ENCODE measurements around the gene ZNF423. TPM values are rescaled to one million over a fixed set of nuclear protein-coding genes. Genes with fewer than 3 reads are reported as not detected.
"Not testable (repeated sequence)": the region's sequence is repeated elsewhere in the genome, so short reads cannot be mapped to it uniquely, and the experiment has no call there.

Gene ZNF423
- total and polyA plus RNA-seq, 5 donors: 5.5 to 22.2 (median 14.4) TPM

DNA sequence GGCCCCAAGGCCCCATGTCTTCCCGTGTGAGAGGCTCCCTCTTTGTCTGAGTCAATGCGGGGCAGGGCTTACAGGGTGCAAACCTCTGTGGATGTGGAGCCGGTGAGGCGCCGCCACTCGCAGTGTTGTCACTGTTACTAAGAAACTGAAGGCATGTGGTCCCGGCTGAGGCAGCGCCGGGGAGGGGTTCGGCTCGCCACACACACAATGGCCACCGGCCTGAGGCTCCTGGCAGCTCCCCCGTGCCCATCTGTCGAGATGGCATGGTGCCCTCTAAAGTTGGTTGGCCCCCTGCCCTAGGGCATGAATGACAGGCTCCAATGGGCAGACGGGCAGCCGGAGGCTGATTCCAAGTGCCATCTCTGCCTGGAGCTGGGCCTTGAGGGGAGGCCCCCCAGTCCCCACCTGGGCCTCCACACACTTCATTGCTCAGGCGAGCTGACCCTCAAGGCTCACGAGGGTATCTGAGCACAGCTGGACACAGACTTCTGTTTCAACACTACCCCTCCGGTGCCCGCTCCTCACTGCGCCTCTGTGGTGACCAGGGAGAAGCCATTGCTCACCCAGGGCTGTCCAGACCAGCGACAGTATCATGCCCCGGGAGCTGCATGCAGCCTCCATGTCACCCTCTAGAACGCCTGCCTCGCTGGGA, 345.1 kb downstream of the ZNF423 start:
- Histone ChIP-seq H3K4me3 (ENCODE audit: low read length) (no peak overlapping the region), H3K27ac (ENCODE audit: low read length) (no peak overlapping the region), H3K27me3 (ENCODE audit: control insufficient read depth, insufficient read depth) (no peaks in the 10 kb centered on the region), H3K4me1 (ENCODE audit: control insufficient read depth, insufficient read depth, low read length) (no peaks in the 10 kb centered on the region), H3K9me3 (ENCODE audit: control insufficient read depth, low read length) (no peaks in the 10 kb centered on the region)
- DNase-seq: peak in 1 of 3 donors; percentile 32
- ATAC-seq: no peak
- 89% methylated on average over 25 of the region's 25 CpGs for WGBS
- intact Hi-C loops (cut with DNase I): no loop called here

DNA sequence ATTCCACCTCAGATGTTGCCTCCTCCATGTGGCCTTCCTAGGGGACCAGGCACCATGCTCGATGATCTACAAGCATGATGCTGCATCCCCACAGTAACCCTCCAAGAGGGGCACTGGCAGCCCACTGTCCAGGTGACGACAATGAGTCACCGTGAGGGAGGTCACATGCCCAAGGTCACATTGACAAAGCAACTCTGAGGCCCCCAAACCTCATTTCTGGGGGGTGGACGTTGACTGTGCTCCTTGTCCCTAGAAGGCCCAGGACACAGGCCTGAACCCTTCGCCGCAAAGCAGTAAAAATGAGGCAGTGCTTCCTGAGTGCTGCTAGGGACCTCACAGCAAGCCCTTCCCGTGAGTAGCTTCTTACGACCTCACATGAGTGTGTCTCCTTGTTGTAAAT, 345.8 kb downstream of the ZNF423 start:
- ATAC-seq (no peak), DNase-seq (peak in 1 of 3 donors; percentile 3)
- H3K27ac ChIP-seq (ENCODE audit: low read length): no peak overlapping the region

DNA sequence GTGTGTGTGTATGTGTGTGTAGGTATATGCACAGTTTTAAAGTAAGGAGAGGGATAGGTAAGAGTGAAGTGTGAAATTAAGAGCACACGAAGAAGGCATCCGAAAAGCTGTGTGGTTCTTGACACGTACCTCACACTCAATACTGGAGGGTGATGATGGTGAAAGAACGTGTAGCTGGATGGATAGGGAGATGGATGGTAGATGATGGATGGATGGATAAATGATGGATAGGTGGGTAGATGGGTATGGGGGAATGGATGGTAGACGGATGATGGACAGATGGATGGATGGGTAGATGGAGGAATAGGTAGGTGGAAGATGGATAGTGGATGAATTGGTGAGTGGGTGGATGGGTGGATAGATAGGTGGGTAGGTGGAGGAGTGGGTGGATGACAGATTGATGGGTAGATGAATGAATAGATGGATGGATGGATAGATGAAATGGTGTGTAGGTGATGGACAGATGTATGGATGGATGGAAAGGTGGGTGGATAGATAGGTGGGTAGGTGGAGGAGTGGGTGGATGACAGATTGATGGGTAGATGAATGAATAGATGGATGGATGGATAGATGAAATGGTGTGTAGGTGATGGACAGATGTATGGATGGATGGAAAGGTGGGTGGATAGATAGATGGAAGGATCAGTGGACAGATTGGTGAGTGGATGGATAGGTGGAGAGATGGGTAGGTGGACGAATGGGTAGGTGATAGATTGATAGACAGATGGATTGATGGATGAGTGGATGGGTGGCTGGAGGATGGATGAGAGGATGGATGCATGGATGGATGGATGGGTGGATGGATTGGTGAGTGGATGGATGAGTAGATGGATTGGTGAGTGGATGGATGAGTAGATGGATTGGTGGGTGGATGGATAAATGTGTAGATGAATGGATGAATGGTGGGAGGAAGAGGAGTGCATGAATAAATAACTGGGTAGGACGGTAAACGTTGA, 349.6 kb downstream of the ZNF423 start:
- WGBS: 73% methylated on average over 8 of the region's 8 CpGs
- H3K4me1 ChIP-seq (ENCODE audit: control insufficient read depth, insufficient read depth, low read length); H3K9me3 ChIP-seq (ENCODE audit: control insufficient read depth, low read length); DNase-seq; intact Hi-C loops (cut with DNase I); ATAC-seq; H3K4me3 ChIP-seq (ENCODE audit: low read length); H3K27me3 ChIP-seq (ENCODE audit: control insufficient read depth, insufficient read depth); H3K27ac ChIP-seq (ENCODE audit: low read length): not testable (repeated sequence)

More for the DNA sequence above, 345.8 kb downstream of the ZNF423 start:
- H3K4me3 ChIP-seq (ENCODE audit: low read length): no peak overlapping the region
- 93% methylated on average over 8 of the region's 8 CpGs for WGBS
- H3K27me3 ChIP-seq (ENCODE audit: control insufficient read depth, insufficient read depth): no peaks in the 10 kb centered on the region
- H3K9me3 ChIP-seq (ENCODE audit: control insufficient read depth, low read length): no peaks in the 10 kb centered on the region
- H3K4me1 ChIP-seq (ENCODE audit: control insufficient read depth, insufficient read depth, low read length): no peaks in the 10 kb centered on the region
- intact Hi-C loops (cut with DNase I): no loop called here

DNA sequence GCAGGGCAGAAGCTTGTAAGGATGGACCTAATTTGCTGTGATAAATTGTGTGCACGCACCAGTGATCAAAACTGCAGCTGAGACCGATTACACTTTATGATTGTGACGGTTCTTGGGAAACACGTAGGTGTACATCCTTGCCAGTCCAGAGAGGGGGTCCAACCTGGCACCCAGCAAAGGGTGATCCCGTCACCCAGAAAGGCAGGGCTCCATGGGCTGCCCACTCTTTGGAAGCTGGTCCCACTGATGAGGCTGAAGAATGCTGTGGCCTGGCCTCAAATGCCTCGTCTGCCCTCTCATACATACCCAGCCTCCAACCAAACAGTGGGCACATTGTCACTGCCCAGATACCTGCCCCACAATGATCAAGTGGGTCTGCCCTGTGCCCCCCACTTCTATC, 350.4 kb downstream of the ZNF423 start:
- Histone ChIP-seq H3K4me1 (ENCODE audit: control insufficient read depth, insufficient read depth, low read length) (no peaks in the 10 kb centered on the region), H3K27me3 (ENCODE audit: control insufficient read depth, insufficient read depth) (no peaks in the 10 kb centered on the region), H3K9me3 (ENCODE audit: control insufficient read depth, low read length) (no peaks in the 10 kb centered on the region), H3K27ac (ENCODE audit: low read length) (no peak overlapping the region), H3K4me3 (ENCODE audit: low read length) (no peak overlapping the region)
- ATAC-seq (no peak), DNase-seq (no peak)
- intact Hi-C loops (cut with DNase I): no loop called here
- 86% methylated on average over 6 of the region's 6 CpGs for WGBS

DNA sequence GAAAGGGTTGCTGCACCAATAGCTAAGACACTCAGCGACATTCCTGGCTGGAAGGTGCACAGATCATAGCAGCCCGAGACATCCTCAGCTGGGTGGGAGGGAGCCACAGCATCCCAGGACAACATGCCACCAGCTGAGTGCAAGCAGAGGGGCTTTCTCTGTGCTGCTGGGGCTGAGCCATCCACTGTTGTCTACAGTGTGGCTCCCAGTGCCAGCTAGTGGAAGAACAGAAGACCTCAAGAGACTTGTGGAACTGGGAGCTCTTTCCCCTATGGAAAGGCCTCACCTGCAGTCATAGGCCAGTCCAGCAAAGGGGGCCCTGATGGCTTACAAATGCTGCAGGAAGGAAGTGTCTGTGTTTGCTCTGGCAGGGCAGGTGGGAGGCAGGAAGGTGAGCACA, 351.3 kb downstream of the ZNF423 start:
- 94% methylated on average over 2 of the region's 2 CpGs for WGBS
- Histone ChIP-seq H3K4me1 (ENCODE audit: control insufficient read depth, insufficient read depth, low read length) (no peaks in the 10 kb centered on the region), H3K27me3 (ENCODE audit: control insufficient read depth, insufficient read depth) (no peaks in the 10 kb centered on the region), H3K9me3 (ENCODE audit: control insufficient read depth, low read length) (no peaks in the 10 kb centered on the region), H3K4me3 (ENCODE audit: low read length) (no peak overlapping the region), H3K27ac (ENCODE audit: low read length) (no peak overlapping the region)
- intact Hi-C loops (cut with DNase I): no loop called here
- no peak for DNase-seq
- ATAC-seq: no peak

DNA sequence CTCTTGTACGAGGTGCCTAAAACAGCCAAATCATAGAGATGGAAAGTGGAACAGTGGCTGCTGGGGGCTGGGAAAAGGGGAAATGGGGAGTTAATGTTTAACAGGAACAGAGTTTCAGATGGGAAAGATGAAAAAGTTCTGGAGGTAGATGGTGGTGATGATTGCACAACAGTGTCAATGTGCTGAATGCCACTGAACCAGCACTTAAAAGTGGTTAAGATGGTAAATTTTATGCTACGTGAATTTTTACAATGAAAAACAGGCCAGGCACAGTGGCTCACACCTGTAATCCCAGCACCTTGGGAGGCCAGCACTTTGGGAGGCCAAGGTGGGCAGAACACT, 351.9 kb downstream of the ZNF423 start:
- no peaks in the 10 kb centered on the region for H3K27me3 ChIP-seq (ENCODE audit: control insufficient read depth, insufficient read depth)
- intact Hi-C loops (cut with DNase I): no loop called here
- ATAC-seq (no peak), DNase-seq (no peak)
- WGBS: 84% methylated on average over 2 of the region's 2 CpGs
- H3K4me3 ChIP-seq (ENCODE audit: low read length): no peak overlapping the region
- H3K27ac ChIP-seq (ENCODE audit: low read length): no peak overlapping the region
- H3K4me1 ChIP-seq (ENCODE audit: control insufficient read depth, insufficient read depth, low read length): no peaks in the 10 kb centered on the region
- no peaks in the 10 kb centered on the region for H3K9me3 ChIP-seq (ENCODE audit: control insufficient read depth, low read length)

DNA sequence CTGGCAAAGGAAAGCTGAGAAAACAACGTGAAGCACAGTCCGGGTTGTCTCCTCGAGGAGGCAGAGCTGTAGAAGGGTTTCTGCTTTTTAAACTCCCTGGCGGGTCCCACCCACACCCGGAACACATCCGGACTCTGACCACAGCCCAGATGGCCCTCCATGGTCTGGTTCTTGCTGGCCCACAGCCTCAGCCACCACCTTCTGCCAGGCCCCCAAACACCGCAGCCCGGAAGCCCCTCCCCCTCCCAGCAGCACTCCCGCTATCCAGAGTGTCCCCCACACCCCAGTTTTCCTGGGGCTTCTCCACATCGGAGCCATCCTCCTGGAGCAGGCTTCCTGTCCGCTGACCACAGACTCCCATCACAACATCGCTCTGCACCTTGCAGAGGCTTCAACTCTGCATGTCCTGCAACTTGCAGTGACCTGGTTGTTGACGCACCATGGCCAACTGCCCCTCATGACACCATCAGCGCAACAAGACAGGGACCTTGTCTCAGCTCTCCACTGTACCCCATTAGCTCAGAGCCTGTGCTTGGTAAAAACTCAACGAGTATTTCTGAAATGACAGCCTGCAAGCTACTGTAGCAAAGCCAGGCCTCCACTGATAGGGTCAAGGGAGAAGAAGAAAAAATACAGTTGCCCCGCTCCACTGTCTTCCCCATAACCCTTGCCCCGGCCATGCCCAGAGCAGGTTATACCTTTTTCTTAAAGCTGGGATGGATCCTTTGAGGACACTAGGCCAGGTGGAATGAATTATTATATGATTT, 352.5 kb downstream of the ZNF423 start:
- Histone ChIP-seq H3K4me1 (ENCODE audit: control insufficient read depth, insufficient read depth, low read length) (no peaks in the 10 kb centered on the region), H3K4me3 (ENCODE audit: low read length) (no peak overlapping the region), H3K9me3 (ENCODE audit: control insufficient read depth, low read length) (no peaks in the 10 kb centered on the region), H3K27ac (ENCODE audit: low read length) (no peak overlapping the region), H3K27me3 (ENCODE audit: control insufficient read depth, insufficient read depth) (no peaks in the 10 kb centered on the region)
- intact Hi-C loops (cut with DNase I): no loop called here
- ATAC-seq (no peak), DNase-seq (no peak)
- 78% methylated on average over 17 of the region's 17 CpGs for WGBS

DNA sequence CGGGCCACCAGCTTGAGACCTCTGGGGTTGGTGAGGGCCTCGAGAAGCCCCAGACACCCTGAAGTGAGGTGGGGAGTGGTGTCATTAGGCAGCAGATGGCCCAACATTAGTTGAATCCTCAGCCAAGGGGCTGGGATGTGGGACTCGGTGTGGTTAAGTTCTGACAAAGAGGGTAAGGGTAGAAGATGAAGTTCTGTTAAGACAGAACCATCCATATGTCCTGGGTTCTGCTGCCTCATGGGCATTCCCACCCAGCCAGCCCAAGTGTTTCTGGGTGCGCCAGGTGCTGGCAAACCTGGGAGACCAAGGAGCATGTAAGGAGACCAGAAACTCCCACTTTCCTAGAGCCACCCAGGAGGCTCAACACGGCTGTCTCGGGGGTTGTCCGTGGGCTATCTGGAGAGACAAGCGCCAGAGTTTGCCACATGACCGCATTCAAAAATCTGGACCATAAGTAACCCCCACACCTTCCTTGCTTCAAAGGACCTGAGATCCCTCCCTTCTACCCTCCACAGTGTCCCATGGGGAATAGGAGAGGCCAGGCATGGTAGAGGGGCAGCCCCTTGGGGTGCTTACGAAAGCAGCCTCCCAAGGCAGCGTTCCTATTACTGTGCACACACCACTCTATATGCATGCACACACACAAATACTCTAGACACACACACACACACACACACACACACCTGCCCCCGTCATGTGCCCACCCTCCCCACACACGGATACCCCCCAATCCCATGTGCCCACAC, 353.6 kb downstream of the ZNF423 start:
- 92% methylated on average over 13 of the region's 13 CpGs for WGBS
- DNase-seq (no peak), ATAC-seq (no peak)
- Histone ChIP-seq H3K27me3 (ENCODE audit: control insufficient read depth, insufficient read depth) (no peaks in the 10 kb centered on the region), H3K4me1 (ENCODE audit: control insufficient read depth, insufficient read depth, low read length) (no peaks in the 10 kb centered on the region), H3K4me3 (ENCODE audit: low read length) (no peak overlapping the region), H3K27ac (ENCODE audit: low read length) (no peak overlapping the region), H3K9me3 (ENCODE audit: control insufficient read depth, low read length) (no peaks in the 10 kb centered on the region)
- intact Hi-C loops (cut with DNase I): no loop called here

DNA sequence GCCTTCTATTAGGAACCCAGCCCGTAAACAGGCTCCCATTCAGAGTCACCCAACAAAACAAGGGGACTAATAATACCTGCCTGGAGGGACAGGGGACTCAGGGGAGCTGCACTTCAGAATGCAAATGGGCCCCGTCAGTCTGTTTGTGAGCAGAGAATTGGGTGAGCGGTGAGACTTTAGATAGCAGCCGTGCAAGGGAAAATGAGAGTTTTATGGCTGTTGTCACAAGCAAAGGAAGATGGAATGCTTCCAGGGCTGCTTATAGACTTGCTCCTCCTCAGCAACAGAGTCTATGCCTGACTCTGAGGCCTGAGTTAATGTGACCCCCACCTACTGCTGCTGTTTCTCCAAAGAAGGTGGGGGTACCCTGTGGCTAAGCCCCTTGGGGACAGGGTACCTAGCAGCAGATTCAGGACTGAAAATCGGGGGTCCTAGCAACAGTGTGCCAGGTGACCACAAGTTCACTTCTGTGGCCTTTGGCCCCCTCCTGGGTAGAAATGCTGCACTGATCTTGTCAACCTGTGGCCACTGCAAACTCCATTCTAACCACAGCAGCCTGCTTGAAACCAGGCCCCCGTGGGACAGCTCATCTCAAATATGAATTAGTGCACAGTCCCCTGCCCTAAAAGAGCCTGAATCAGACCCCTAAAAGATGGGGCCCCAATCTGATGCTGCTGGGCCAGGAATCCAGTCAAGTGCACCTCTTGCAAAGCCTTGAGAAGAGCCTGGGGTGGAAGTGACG, 355.9 kb downstream of the ZNF423 start:
- DNase-seq (no peak), ATAC-seq (no peak)
- no peak overlapping the region for H3K27ac ChIP-seq (ENCODE audit: low read length)
- 90% methylated on average over 7 of the region's 7 CpGs for WGBS
- no peaks in the 10 kb centered on the region for H3K27me3 ChIP-seq (ENCODE audit: control insufficient read depth, insufficient read depth)
- no peak overlapping the region for H3K4me3 ChIP-seq (ENCODE audit: low read length)
- no peaks in the 10 kb centered on the region for H3K4me1 ChIP-seq (ENCODE audit: control insufficient read depth, insufficient read depth, low read length)
- H3K9me3 ChIP-seq (ENCODE audit: control insufficient read depth, low read length): no peaks in the 10 kb centered on the region
- intact Hi-C loops (cut with DNase I): loop anchor here in 3 of 4 donors (10.0 kb wide), 4 partner anchors 85 to 375 kb away; no protein-coding TSS in a partner anchor

DNA sequence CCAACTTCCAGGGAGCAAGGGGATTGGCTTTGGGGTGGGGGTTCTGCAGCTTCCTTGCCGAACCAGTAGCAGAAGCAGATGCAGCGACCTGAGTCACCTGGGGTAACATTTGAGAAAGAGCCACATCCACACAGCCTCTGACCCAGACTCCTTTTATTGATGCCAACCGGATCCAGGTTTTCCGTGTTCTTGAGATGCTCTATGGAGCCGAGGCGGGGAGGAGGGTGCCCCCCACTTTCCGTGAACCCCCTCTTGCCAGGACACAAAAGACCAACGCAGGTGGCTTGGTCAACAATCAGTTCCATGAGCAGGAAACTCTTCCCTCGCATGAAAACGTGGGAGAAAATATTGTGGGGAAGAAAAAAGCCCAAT, 356.5 kb downstream of the ZNF423 start:
- H3K27me3 ChIP-seq (ENCODE audit: control insufficient read depth, insufficient read depth): no peaks in the 10 kb centered on the region
- 90% methylated on average over 10 of the region's 10 CpGs for WGBS
- H3K27ac ChIP-seq (ENCODE audit: low read length): no peak overlapping the region
- no peak for ATAC-seq
- no peak overlapping the region for H3K4me3 ChIP-seq (ENCODE audit: low read length)
- intact Hi-C loops (cut with DNase I): loop anchor here in 3 of 4 donors (10.0 kb wide), 4 partner anchors 85 to 375 kb away; no protein-coding TSS in a partner anchor
- no peaks in the 10 kb centered on the region for H3K9me3 ChIP-seq (ENCODE audit: control insufficient read depth, low read length)
- DNase-seq: no peak
- H3K4me1 ChIP-seq (ENCODE audit: control insufficient read depth, insufficient read depth, low read length): no peaks in the 10 kb centered on the region

Data from right cardiac atrium (tissue), 5 donors.